Suprapubic skin (tissue), 4 donors: ENCODE results near the gene VPS41. TPM values are rescaled to one million over a fixed set of nuclear protein-coding genes. Genes with fewer than 3 reads are reported as not detected.

Experiments used
- DNase-seq, 2 donors: peaks; one replicate each; pipeline ENCODE4 v3.0.0-alpha.2; 2019; ENCODE audit warnings: low spot score in 2 of 2
- H3K27ac ChIP-seq: fragments of 200-600 bp; sonication (generic); one replicate; pipeline ENCODE4 v1.5.1; 2019
- H3K27me3 ChIP-seq: fragments of 200-600 bp; sonication (generic); one replicate; pipeline ENCODE4 v1.5.1; 2019
- H3K36me3 ChIP-seq: fragments of 200-600 bp; sonication (generic); one replicate; pipeline ENCODE4 v1.5.1; 2019
- H3K4me1 ChIP-seq: fragments of 200-600 bp; sonication (generic); one replicate; pipeline ENCODE4 v1.5.1; 2019
- H3K4me3 ChIP-seq: fragments of 200-600 bp; sonication (generic); one replicate; pipeline ENCODE4 v1.5.1; 2019; ENCODE audit warnings: mild to moderate bottlenecking
- H3K9me3 ChIP-seq: fragments of 200-600 bp; sonication (generic); one replicate; pipeline ENCODE4 v1.5.1; 2019
- EP300 ChIP-seq: sonication (generic); formaldehyde crosslinking; IDR thresholded peaks from one replicate; pipeline ENCODE4 v1.6.1; 2017; ENCODE audit warnings: antibody characterized with exemption
- POLR2A ChIP-seq, 2 donors: fragments of 450-650 bp; IDR thresholded peaks; one replicate each; pipeline ENCODE4 v1.6.1; 2017; ENCODE audit warnings: antibody characterized with exemption in 2 of 2, mild to moderate bottlenecking in 2 of 2, moderate library complexity in 2 of 2
- POLR2AphosphoS5 ChIP-seq, 3 donors: sonication (generic); formaldehyde crosslinking; IDR thresholded peaks; one replicate each; pipeline ENCODE4 v1.6.1; 2017; ENCODE audit warnings: antibody characterized with exemption in 3 of 3
- WGBS: methylation state at CpG from one replicate; pipeline ENCODE4 v1.1.5; 2018; 5-methylcytosine and 5-hydroxymethylcytosine counted together
- total RNA-seq, 4 donors: library from RNA; depleted of rRNA; stranded (reverse); fragments of >200 nt; gene quantifications; one replicate each; pipeline ENCODE4 v1.1.0, GENCODE V29; 2016
- TF ChIP-seq, protein P1 (sequence below), 2 donors: fragments of 200-600 bp in 1 of 2; fragments of 450-650 bp in 1 of 2; sonication (generic) in 1 of 2; IDR thresholded peaks; one replicate each; pipeline ENCODE4 v1.5.1; 2016 to 2019; ENCODE audit warnings: antibody characterized with exemption in 2 of 2, mild to moderate bottlenecking in 1 of 2, moderate library complexity in 1 of 2

VPS41 gene
- total RNA-seq, 4 donors from 2014 or later, result 28.6 to 65.5 (median 38.1) TPM

DNA sequence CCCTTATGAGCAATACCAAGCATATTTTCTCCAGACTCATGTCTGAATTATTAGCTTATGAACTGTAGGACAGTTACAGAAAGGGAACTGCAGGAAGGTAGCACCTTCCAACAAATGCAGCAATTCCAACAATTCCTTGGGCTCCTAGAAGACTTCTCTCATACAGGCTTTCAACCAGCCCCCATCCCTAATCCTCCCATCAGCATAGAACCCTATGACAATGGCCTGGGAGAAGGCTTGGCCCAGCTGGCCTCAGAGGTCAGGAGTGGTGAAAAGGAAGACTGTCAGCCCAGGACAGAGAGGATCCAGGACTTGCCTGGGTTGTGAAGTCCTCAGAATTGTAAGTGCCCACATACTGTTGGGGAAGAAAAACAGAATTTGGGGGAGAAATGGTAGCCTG, 5.9 kb downstream of the VPS41 start:
- Histone ChIP-seq H3K27ac (no peak overlapping the region), H3K4me3 (no peak overlapping the region), H3K27me3 (no peaks in the 10 kb centered on the region), H3K36me3 (peaks cover 3% of the 10 kb centered on the region), H3K9me3 (no peaks in the 10 kb centered on the region), H3K4me1 (peaks cover 15% of the 10 kb centered on the region)
- TF ChIP-seq, protein P1, sequence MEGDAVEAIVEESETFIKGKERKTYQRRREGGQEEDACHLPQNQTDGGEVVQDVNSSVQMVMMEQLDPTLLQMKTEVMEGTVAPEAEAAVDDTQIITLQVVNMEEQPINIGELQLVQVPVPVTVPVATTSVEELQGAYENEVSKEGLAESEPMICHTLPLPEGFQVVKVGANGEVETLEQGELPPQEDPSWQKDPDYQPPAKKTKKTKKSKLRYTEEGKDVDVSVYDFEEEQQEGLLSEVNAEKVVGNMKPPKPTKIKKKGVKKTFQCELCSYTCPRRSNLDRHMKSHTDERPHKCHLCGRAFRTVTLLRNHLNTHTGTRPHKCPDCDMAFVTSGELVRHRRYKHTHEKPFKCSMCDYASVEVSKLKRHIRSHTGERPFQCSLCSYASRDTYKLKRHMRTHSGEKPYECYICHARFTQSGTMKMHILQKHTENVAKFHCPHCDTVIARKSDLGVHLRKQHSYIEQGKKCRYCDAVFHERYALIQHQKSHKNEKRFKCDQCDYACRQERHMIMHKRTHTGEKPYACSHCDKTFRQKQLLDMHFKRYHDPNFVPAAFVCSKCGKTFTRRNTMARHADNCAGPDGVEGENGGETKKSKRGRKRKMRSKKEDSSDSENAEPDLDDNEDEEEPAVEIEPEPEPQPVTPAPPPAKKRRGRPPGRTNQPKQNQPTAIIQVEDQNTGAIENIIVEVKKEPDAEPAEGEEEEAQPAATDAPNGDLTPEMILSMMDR (IDR thresholded peaks at IDR 0.05), result no peak
- DNase-seq, result no peak

DNA sequence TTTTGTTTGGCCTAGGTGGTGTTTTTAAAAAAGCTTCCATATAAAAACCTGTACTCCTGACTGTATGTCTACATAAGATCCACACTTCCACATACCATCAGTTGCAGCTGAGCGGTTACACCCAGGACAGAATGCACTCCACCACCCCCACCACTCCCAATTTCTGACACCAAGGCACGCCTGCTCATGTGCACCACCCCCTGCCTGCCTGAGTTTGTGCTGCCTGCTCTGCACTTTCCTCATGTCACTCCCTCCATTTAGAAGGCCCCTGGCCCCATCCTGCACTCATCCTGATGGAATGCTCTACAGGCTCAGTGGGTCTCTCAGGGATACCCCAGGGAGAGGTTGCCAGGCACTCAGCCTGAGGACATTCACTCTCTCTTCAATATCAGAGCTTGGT, 6.5 kb downstream of the VPS41 start:
- H3K27me3 ChIP-seq, result no peaks in the 10 kb centered on the region
- TF ChIP-seq POLR2A (IDR thresholded peaks at IDR 0.05) (no peak), POLR2AphosphoS5 (IDR thresholded peaks at IDR 0.05) (no peak), EP300 (no peak)
- TF ChIP-seq, protein P1 (IDR thresholded peaks at IDR 0.05), result no peak
- peaks cover 3% of the 10 kb centered on the region for H3K36me3 ChIP-seq
- no peak for DNase-seq
- peaks cover 9% of the 10 kb centered on the region for H3K4me1 ChIP-seq
- no peak overlapping the region for H3K4me3 ChIP-seq
- no peaks in the 10 kb centered on the region for H3K9me3 ChIP-seq
- no peak overlapping the region for H3K27ac ChIP-seq
- WGBS, result 64% methylated on average over 2 of the region's 2 CpGs

DNA sequence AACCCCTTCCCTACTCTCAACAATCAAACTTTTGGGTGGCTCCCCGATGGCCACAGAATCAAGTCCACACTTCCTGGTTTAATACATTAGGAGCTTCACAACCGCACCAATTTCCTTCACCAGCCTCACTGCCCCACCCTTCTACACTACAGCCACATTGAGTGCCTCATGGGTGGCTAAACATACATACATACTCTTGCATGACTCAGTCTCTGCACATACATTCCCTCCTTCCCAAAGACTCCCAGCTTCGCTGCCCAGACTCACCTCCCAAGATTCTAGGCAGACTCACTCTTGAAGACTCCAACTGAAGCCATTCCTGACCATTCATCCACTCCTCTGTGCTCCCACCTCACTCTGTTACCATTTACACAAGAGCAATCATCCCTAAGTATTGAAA, 15.9 kb downstream of the VPS41 start:
- Histone ChIP-seq H3K4me3 (no peak overlapping the region), H3K27ac (no peak overlapping the region), H3K27me3 (no peaks in the 10 kb centered on the region), H3K4me1 (no peaks in the 10 kb centered on the region), H3K36me3 (peaks cover 22% of the 10 kb centered on the region), H3K9me3 (peaks cover 5% of the 10 kb centered on the region)
- TF ChIP-seq POLR2AphosphoS5 (IDR thresholded peaks at IDR 0.05) (no peak), POLR2A (IDR thresholded peaks at IDR 0.05) (no peak), EP300 (no peak)
- TF ChIP-seq, protein P1 (IDR thresholded peaks at IDR 0.05), result no peak
- DNase-seq, result no peak
- WGBS, result 90% methylated on average over 3 of the region's 3 CpGs

DNA sequence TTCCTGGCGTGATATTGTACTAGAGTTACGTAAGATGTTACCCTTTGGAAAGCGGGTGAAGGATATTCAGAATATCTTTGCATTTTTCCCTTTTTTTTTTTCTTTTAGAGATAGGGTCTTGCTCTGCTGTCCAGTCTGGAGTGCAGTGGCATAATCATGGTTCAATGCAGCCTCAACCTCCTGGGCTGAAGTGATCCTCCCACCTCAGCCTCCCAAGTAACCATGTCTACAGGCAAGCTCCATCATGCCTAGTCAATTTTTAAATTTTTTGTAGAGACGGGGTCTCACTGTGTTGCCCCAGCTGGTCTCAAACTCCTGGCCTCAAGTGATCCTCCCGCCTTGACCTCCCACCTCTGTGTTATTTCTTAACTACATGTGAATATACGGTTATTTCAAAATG, 18.4 kb downstream of the VPS41 start:
- WGBS, result 81% methylated on average over 6 of the region's 6 CpGs
- Histone ChIP-seq H3K36me3 (peaks cover 7% of the 10 kb centered on the region), H3K4me1 (no peaks in the 10 kb centered on the region), H3K9me3 (peaks cover 5% of the 10 kb centered on the region), H3K4me3 (no peak overlapping the region), H3K27ac (no peak overlapping the region), H3K27me3 (no peaks in the 10 kb centered on the region)
- TF ChIP-seq, protein P1 (IDR thresholded peaks at IDR 0.05), result no peak
- no peak for TF ChIP-seq POLR2AphosphoS5 (IDR thresholded peaks at IDR 0.05)
- TF ChIP-seq EP300, result no peak
- no peak for TF ChIP-seq POLR2A (IDR thresholded peaks at IDR 0.05)
- no peak for DNase-seq

DNA sequence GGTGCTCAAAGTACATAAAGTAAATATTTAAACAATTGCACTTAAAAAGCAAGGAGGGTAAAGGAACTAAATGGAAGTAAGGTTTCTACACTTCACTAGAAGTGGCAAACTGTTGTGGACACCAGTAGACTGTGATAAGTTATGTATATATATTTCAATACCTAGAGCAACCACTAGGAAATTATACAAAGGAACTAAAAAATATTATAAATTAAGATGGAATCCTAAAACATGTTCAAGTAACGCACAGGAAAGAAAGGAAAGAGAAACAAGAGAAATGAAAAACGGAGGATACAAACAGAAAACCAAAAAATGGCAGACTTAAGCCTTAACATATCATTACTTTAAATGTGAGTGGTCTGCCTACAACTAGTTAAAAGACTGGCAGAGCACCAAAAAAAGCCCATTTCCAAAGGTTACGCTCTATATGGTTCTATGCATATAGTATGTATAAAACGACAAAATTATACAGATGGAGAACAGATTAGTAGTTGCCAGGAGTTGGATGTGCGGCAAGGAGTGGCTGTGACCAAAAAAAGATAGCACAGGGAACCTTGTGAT, 19.0 kb downstream of the VPS41 start:
- no peak for DNase-seq
- H3K27me3 ChIP-seq, result no peaks in the 10 kb centered on the region
- 94% methylated on average over 5 of the region's 5 CpGs for WGBS
- TF ChIP-seq, protein P1 (IDR thresholded peaks at IDR 0.05), result no peak
- TF ChIP-seq EP300 (no peak), POLR2A (IDR thresholded peaks at IDR 0.05) (no peak), POLR2AphosphoS5 (IDR thresholded peaks at IDR 0.05) (no peak)
- no peak overlapping the region for H3K4me3 ChIP-seq
- H3K4me1 ChIP-seq, result no peaks in the 10 kb centered on the region
- peaks cover 5% of the 10 kb centered on the region for H3K9me3 ChIP-seq
- H3K27ac ChIP-seq, result no peak overlapping the region
- H3K36me3 ChIP-seq, result peaks cover 3% of the 10 kb centered on the region
